Raji (cell line): ENCODE results near the gene TMEM186.
A peak's percentile ranks its signal among the peaks of the same experiment; 100 is the strongest.

ENCODE experiments used
- POLR2A ChIP-seq: IDR thresholded peaks from 2 replicates; pipeline ENCODE4 v1.6.1; 2011; ENCODE audit warnings: low read depth, low read length, control low read depth; ENCODE audit not compliant: insufficient read depth

TMEM186 gene, protein sequence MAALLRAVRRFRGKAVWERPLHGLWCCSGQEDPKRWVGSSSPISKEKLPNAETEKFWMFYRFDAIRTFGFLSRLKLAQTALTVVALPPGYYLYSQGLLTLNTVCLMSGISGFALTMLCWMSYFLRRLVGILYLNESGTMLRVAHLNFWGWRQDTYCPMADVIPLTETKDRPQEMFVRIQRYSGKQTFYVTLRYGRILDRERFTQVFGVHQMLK

DNA sequence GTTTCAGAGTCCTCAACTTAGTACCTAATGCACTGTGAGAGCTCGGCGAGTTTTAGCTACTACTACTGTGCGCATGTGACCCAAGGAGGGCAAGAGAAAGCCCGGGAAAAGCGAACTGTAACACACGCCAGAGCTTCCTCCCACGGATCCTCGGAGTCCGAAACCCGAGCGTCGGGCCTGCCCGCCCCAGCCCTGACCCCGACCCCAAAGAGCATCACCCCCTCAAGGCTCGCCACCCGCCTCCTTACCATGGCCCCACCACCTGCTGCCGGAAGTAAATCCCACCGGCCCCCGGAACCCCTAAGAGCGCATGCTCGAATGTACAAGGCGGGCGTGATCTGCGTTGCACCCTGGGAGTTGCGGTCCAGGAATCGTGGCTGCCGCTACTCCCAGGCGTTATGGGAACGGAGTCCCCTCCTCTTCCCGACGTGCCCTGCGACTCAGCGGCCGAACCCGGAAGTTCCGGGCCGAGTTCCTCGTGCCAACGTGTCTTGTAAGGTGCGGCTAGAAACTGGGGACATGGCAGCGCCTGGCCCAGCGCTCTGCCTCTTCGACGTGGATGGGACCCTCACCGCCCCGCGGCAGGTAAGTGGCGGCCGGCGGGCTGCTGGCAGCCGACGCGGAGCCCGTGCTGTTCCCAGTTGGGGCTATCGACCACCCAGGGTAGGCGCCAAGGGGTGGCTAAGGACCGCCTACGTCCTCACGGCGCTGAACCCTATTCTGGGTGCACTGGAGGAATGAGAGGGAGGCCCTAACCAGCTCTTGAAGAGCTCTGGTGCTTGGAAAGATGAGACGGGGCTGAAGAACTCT lies at the start of gene TMEM186, which contains the start of gene PMM2:
Gene TMEM186 (minus strand): TSS at position 276 of the 810 bp plus-strand sequence. CDS start 25 bp downstream, at position 251.
Gene PMM2 (plus strand): TSS at position 476 of the 810 bp plus-strand sequence. CDS start 44 bp downstream, at position 520.
- peak; percentile 95 for TF ChIP-seq POLR2A

DNA sequence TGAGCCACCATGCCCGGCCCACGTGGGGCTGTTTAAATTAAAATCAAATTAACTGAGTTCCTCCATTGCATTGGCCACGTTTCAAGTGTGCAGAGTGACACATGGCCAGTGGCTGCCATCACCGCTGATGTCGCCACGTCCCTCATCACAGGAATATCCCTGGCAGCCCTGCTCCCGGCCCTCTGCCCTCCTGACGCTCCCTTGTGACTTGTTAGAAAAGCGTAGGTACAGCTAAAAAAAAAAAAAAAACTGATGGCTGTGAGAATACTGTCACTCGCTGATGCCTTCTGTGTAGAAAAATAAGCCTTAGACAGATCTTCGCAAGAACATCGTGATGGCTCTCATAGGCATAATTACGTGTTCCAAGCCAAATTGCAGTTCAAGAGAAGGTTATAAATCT lies 49.7 kb upstream of the TMEM186 start:
- no peak for TF ChIP-seq POLR2A

GRCh38 chr16:8846401-8846932 lies 49.0 kb upstream of the TMEM186 start:
- TF ChIP-seq POLR2A = no peak

DNA sequence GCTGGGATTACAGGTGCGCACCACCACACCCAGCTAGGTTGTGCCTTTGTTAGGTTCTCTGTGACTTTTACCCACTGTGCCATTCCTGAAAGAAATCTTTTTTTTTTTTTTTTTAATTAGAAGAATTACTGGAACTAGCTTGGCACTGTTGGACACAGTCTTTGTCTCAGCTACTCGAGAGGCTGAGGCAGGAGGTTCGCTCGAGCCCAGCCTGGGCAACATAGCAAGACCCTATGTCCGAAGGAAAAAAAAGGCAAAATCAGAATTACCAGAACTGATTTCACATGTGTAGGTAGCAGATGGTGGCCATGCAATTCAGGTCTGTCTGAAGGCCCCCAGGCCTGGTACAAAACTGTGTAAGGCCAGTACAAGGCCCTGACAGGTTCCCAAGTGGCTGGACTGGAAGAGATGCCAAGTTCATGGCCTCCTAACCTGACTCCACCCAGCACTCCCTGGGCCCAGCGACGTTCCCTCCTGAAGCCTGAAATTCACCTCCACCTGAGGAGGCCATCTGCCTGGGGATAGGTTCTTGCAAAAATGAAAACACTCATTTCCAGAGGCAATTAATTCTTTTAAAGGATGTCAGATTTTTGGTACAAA lies 48.4 kb upstream of the TMEM186 start:
- no peak for TF ChIP-seq POLR2A

DNA sequence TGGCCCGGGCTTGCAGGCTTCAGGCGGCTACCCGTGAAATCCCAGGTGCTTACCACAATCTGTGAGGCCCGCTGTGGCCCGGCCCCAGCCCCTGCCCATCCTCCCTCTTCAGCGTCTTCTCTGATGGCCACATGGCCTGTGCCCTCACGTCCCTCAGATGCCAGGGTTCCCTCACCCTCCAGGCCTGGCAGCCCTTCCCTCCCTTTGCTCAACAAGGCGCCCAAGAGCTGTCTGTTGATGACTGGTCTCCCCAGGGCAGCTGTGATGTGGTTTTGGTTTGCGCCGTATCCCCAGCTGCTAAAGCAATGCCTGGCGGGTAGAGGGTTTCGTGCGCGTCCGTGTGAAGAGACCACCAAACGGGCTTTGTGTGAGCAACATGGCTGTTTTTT lies 35.3 kb upstream of the TMEM186 start:
- TF ChIP-seq POLR2A = no peak

GRCh38 chr16:8831871-8832716 lies 34.7 kb upstream of the TMEM186 start:
- TF ChIP-seq POLR2A = no peak

DNA sequence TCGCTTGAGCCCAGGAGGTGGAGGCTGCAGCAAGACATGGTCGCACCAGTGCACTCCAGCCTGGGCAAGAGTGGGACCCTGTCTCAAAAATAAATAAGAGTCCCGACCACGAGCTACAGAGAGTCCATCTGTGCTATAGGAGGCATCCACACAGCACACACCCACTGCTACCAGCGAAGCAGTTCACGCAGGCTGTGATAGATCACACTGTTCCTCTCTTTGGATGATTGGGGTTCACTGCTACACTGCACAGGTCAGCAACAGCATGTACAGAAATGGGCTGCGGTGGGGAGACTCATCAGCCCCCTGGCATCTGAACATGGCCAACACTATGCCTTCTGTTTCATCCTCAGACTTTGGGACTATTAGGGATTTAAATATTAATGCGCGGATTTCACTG lies 34.0 kb upstream of the TMEM186 start:
- TF ChIP-seq POLR2A = no peak

GRCh38 chr16:8828541-8829165 lies 31.2 kb upstream of the TMEM186 start:
- no peak for TF ChIP-seq POLR2A

GRCh38 chr16:8826278-8826879 lies 28.9 kb upstream of the TMEM186 start:
- TF ChIP-seq POLR2A = no peak

DNA sequence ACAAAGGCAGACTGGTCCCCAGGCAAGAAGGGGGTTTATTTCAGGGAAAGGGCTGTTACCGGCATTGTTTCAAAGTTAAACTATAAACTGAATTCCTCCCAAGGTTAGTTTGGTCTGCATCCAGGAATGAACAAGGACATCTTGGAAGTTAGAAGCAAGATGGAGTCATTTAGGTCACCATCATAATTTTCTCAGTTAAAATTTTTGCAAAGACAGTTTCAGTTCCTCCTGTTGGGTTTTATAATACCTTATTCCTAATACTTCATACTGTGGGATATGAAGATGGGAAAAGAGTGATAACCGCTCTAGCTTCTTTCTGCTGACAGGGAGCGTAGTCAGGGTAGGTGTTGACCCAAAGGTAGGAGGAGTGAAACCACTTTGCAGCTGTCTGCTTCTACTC lies 25.0 kb upstream of the TMEM186 start:
- TF ChIP-seq POLR2A = no peak

GRCh38 chr16:8819411-8820034 lies 22.1 kb upstream of the TMEM186 start:
- no peak for TF ChIP-seq POLR2A

DNA sequence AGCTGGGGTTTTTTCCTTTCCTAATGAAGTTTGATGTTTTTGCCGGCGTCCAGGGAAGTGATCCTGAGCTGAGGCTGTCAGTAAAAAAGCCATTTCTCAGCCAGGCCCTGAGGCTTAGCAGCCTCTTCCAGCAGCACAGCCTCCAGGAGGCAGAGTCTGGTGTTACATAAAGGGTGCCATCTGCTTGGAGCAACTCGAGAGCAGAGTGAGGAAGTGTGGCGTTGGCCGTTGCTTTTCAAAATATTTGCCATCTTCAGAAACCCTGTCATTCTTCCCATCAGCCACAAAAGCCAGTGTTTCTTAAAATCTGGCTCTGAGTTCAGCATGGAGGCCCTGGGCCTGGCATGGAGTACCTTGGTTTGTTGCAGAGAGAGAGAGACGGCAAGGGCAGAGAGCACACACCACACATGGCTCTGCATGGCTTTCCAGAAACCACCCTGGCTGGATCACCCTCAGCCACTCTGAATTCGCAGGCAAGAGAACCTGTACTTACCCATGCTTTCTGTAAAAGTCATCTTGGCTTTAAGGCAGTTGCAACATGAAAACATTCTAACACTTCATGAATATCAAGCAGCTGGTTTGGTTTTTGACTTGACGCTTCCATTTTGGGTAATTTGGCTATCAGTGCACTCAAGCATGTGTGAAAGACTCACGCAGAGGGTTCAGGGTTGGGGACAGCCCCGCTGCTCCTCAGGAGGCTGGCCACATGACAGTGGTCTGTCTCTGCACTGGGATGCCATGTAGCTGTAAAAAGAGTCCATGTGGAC lies 21.2 kb upstream of the TMEM186 start:
- TF ChIP-seq POLR2A = no peak
